Measurements from ENCODE around the gene MPP7. TPM values are rescaled to one million over a fixed set of nuclear protein-coding genes. Genes with fewer than 3 reads are reported as not detected.

The MPP7 gene
- total and polyA plus RNA-seq, 2 of the 8 experiments (the other 6 are each of a cell fraction or from before 2014, with no cell fraction given) = 1.9 to 9.3 TPM

DNA sequence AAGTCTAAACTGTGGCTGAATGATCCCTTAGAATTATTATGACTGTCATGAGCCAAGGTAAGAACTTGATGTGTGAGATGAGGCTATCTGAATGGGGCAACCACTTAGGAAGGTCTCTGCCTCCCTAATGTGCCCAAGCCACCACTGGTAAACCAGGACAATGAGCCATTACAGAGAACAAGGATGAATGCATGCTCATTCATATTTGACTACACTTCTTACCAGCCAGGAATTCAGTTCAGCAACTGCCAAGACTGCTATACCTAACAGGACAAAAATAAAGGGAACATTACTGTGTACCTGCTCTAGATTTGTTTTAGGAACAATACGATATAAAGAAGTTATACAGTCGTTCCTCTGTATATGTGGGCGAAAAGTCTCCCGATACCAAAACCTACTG is 23.0 kb downstream of the MPP7 start (continued):
- no peak for TF ChIP-seq EGR1 (IDR thresholded peaks at IDR 0.05; ENCODE audit: borderline replicate concordance, low read depth, low read length)
- TF ChIP-seq TBP (IDR thresholded peaks at IDR 0.05; ENCODE audit: low read depth, low read length) = no peak
- no peak for TF ChIP-seq SP1 (IDR thresholded peaks at IDR 0.05; ENCODE audit: low read depth, low read length)

All from H1 (cell line).